DND-41 (cell line): ENCODE measurements around the gene C7orf33.

Source experiments
- ATAC-seq: fragments of 200-7000 bp; cut with Tn5 transposase; 3 replicates; pipeline ENCODE4 v1.9.1; 2021; ENCODE audit warnings: low read depth; ENCODE audit not compliant: insufficient read depth
- DNase-seq: peaks from one replicate; pipeline ENCODE4 v3.0.0-alpha.2; 2020
- H2AFZ ChIP-seq: 2 replicates; pipeline ENCODE4 v1.6.0; 2012; ENCODE audit warnings: low read depth, low read length
- H3K27ac ChIP-seq: 2 replicates; pipeline ENCODE4 v1.5.1; 2012; ENCODE audit warnings: low read length, inconsistent platforms
- H3K27me3 ChIP-seq: fragments of 200-600 bp; sonication (generic); 2 replicates; pipeline ENCODE4 v1.6.0; 2012; ENCODE audit warnings: low read length, mild to moderate bottlenecking, inconsistent platforms; ENCODE audit not compliant: insufficient read depth, poor library complexity
- H3K36me3 ChIP-seq: 2 replicates; pipeline ENCODE4 v1.5.1; 2012; ENCODE audit warnings: low read length, inconsistent platforms; ENCODE audit not compliant: insufficient read depth
- H3K4me1 ChIP-seq: 2 replicates; pipeline ENCODE4 v1.5.1; 2012; ENCODE audit warnings: mild to moderate bottlenecking, low read length; ENCODE audit not compliant: insufficient read depth
- H3K4me2 ChIP-seq: 2 replicates; pipeline ENCODE4 v1.6.0; 2012; ENCODE audit warnings: mild to moderate bottlenecking, moderate library complexity, low read length, inconsistent platforms; ENCODE audit not compliant: insufficient read depth
- H3K4me3 ChIP-seq, 2 experiments: fragments of 200-600 bp in 1 of 2; shearing (Covaris generic) in 1 of 2; 2 replicates each; pipeline ENCODE4 v1.5.1; 2012 to 2016; ENCODE audit warnings: inconsistent platforms in 2 of 2, low read length in 2 of 2, mild to moderate bottlenecking in 2 of 2, low read depth in 1 of 2, moderate library complexity in 1 of 2
- H3K79me2 ChIP-seq: 2 replicates; pipeline ENCODE4 v1.6.0; 2012; ENCODE audit warnings: low read length, inconsistent platforms; ENCODE audit not compliant: insufficient read depth
- H3K9ac ChIP-seq: 2 replicates; pipeline ENCODE4 v1.6.0; 2012; ENCODE audit warnings: low read depth, mild to moderate bottlenecking, inconsistent platforms, low read length, moderate library complexity
- H3K9me3 ChIP-seq: 2 replicates; pipeline ENCODE4 v1.5.1; 2012; ENCODE audit warnings: low read length, moderate library complexity, mild to moderate bottlenecking, inconsistent platforms; ENCODE audit not compliant: insufficient read depth, severe bottlenecking
- H4K20me1 ChIP-seq: 2 replicates; pipeline ENCODE4 v1.6.0; 2012; ENCODE audit warnings: low read length; ENCODE audit not compliant: insufficient read depth
- EZH2 ChIP-seq: IDR thresholded peaks from 3 replicates; pipeline ENCODE4 v1.6.1; 2012; ENCODE audit warnings: borderline replicate concordance, low read depth, mild to moderate bottlenecking, moderate library complexity, low read length, inconsistent platforms; ENCODE audit not compliant: severe bottlenecking
- TF ChIP-seq, protein P1 (sequence below): IDR thresholded peaks from 2 replicates; pipeline ENCODE4 v1.5.1; 2012; ENCODE audit warnings: borderline replicate concordance, low read length, moderate library complexity, mild to moderate bottlenecking; ENCODE audit not compliant: poor library complexity, severe bottlenecking; ENCODE audit errors: extremely low read depth

The C7orf33 gene

DNA sequence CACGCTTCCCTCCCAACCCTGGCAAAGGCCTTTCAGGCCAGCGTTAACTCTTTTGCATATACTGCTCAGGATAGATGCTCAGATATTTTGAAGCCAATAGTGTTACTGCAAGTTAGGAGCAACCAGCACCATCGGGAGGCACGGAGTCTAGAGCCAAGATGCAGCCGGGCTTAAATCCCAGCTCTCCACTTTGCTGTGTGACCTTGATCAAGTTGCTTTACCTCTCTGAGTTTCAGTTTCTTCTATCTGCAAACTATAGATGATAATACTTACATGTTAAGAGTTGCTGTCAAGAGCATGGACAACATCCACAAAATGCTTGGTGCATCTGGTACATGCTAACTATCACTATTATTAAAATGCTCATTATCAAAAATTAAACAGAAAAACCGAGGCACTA, 45.4 kb upstream of the C7orf33 start:
- DNase-seq, result no peak
- H3K27ac ChIP-seq, result no peak overlapping the region

DNA sequence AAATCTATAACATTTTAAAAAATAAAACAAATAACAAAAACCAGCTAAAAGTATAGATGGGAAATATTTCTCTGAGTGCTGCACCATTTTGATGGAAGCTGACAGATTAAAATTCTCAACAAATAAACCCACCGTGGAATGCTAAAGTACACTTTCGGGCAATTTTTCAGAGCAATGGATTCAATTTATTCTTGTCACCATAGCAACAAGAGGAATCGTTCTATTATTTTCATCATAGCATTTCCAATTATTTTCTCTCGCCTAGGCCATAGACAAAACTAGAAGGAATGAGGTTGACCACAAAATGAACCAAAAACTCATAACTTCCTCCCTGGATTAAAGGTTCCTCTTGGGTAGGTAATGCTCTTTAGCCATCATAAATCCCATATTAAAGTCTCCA, 44.6 kb upstream of the C7orf33 start:
- ATAC-seq, result no peak
- Histone ChIP-seq H3K9ac (no peak overlapping the region), H3K27me3 (peaks cover 3% of the 10 kb centered on the region), H3K9me3 (no peaks in the 10 kb centered on the region), H3K4me3 (no peak overlapping the region), H3K79me2 (no peaks in the 10 kb centered on the region), H2AFZ (no peak overlapping the region), H3K4me1 (no peaks in the 10 kb centered on the region), H4K20me1 (no peaks in the 10 kb centered on the region), H3K4me2 (no peak overlapping the region), H3K27ac (no peak overlapping the region), H3K36me3 (no peaks in the 10 kb centered on the region)
- no peak for DNase-seq
- TF ChIP-seq, protein P1, sequence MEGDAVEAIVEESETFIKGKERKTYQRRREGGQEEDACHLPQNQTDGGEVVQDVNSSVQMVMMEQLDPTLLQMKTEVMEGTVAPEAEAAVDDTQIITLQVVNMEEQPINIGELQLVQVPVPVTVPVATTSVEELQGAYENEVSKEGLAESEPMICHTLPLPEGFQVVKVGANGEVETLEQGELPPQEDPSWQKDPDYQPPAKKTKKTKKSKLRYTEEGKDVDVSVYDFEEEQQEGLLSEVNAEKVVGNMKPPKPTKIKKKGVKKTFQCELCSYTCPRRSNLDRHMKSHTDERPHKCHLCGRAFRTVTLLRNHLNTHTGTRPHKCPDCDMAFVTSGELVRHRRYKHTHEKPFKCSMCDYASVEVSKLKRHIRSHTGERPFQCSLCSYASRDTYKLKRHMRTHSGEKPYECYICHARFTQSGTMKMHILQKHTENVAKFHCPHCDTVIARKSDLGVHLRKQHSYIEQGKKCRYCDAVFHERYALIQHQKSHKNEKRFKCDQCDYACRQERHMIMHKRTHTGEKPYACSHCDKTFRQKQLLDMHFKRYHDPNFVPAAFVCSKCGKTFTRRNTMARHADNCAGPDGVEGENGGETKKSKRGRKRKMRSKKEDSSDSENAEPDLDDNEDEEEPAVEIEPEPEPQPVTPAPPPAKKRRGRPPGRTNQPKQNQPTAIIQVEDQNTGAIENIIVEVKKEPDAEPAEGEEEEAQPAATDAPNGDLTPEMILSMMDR, result no peak
- no peak for TF ChIP-seq EZH2

More for the DNA sequence above, 45.4 kb upstream of the C7orf33 start:
- TF ChIP-seq, protein P1, result no peak
- TF ChIP-seq EZH2, result no peak
- Histone ChIP-seq H3K4me2 (no peak overlapping the region), H3K36me3 (no peaks in the 10 kb centered on the region), H4K20me1 (no peaks in the 10 kb centered on the region), H3K79me2 (no peaks in the 10 kb centered on the region), H3K4me3 (no peak overlapping the region), H3K9ac (no peak overlapping the region), H3K9me3 (no peaks in the 10 kb centered on the region), H2AFZ (no peak overlapping the region), H3K27me3 (peaks cover 3% of the 10 kb centered on the region), H3K4me1 (no peaks in the 10 kb centered on the region)
- ATAC-seq, result no peak

DNA sequence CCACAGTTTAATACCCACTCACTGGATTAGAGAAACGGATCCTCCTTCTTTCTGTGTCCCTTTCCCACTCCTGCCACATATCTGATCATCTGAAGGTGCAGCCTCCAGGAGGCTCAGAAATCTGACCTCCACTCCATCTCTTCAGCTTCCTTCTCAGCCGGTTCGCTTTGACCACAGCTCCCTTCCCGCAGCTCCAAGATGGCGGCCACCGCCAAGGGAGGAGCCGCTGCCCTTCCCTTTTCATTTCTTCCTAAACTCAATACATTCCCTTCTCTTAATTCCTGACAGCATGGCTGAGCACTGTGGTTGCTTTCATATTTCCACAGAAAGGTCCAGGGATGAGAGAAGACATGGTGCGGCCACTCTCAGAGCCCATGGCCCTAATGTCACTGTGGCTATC, 43.7 kb upstream of the C7orf33 start:
- H3K79me2 ChIP-seq, result no peaks in the 10 kb centered on the region
- H3K36me3 ChIP-seq, result no peaks in the 10 kb centered on the region
- DNase-seq (no peak), ATAC-seq (no peak)
- H3K4me3 ChIP-seq, result no peak overlapping the region
- TF ChIP-seq, protein P1, result no peak
- no peak for TF ChIP-seq EZH2
- no peaks in the 10 kb centered on the region for H4K20me1 ChIP-seq
- H3K9me3 ChIP-seq, result no peaks in the 10 kb centered on the region
- no peak overlapping the region for H2AFZ ChIP-seq
- no peak overlapping the region for H3K9ac ChIP-seq
- H3K27me3 ChIP-seq, result peaks cover 3% of the 10 kb centered on the region
- no peak overlapping the region for H3K27ac ChIP-seq
- H3K4me1 ChIP-seq, result no peaks in the 10 kb centered on the region
- H3K4me2 ChIP-seq, result no peak overlapping the region

DNA sequence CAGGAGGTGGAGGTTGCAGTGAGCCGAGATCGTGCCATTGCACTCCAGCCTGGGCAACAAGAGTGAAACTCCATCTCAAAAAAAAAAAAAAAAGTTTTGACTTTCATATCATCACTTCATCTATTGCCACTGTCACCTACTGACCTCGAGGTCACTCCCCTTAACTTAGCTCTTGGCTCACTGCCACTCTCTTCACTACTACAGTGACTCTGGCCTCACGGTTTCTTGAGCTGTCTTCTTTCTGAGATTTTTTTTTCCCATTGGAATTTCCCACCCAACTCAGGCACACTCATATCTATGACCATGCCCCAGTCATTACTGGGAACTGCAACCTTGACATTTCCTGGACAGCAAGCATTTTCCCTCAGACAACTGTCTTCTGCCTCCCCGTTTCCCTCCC, 42.6 kb upstream of the C7orf33 start:
- no peak for ATAC-seq
- no peak overlapping the region for H3K27ac ChIP-seq
- H2AFZ ChIP-seq, result no peak overlapping the region
- peaks cover 3% of the 10 kb centered on the region for H3K27me3 ChIP-seq
- H4K20me1 ChIP-seq, result no peaks in the 10 kb centered on the region
- no peak for DNase-seq
- no peak overlapping the region for H3K9ac ChIP-seq
- no peak overlapping the region for H3K4me3 ChIP-seq
- TF ChIP-seq, protein P1, result no peak
- TF ChIP-seq EZH2, result no peak
- no peak overlapping the region for H3K4me2 ChIP-seq
- H3K9me3 ChIP-seq, result no peaks in the 10 kb centered on the region
- H3K4me1 ChIP-seq, result no peaks in the 10 kb centered on the region
- H3K36me3 ChIP-seq, result no peaks in the 10 kb centered on the region
- no peaks in the 10 kb centered on the region for H3K79me2 ChIP-seq
